ENCODE data around the gene DNMT3A.
A peak's percentile ranks its signal among the peaks of the same experiment; 100 is the strongest.

Gene DNMT3A

GRCh38 chr2:25341753-25342371 lies at the start of gene DNMT3A:
Gene DNMT3A (minus strand): TSS chr2:25341925. CDS start chr2:25313984, 27,941 bp downstream.
- DNase-seq, result peak; percentile 81

- DNase-seq, result no peak
These were observed 47.4 kb upstream of the DNMT3A start for GRCh38 chr2:25389161-25389560.

GRCh38 chr2:25388491-25388890 lies 46.8 kb upstream of the DNMT3A start:
- DNase-seq, result no peak

- DNase-seq, result no peak
These were observed 46.2 kb upstream of the DNMT3A start for GRCh38 chr2:25387876-25388449.

GRCh38 chr2:25386971-25387875 lies 45.5 kb upstream of the DNMT3A start:
- no peak for DNase-seq

GRCh38 chr2:25385910-25386309 lies 44.2 kb upstream of the DNMT3A start:
- DNase-seq, result no peak

GRCh38 chr2:25383806-25384205 lies 42.1 kb upstream of the DNMT3A start:
- peak; percentile 52 for DNase-seq

- no peak for DNase-seq
These were observed 39.8 kb upstream of the DNMT3A start for GRCh38 chr2:25381502-25381901.

GRCh38 chr2:25380586-25381375 lies 39.1 kb upstream of the DNMT3A start:
- no peak for DNase-seq

GRCh38 chr2:25380023-25380422 lies 38.3 kb upstream of the DNMT3A start:
- no peak for DNase-seq

- no peak for DNase-seq
These were observed 37.8 kb upstream of the DNMT3A start for GRCh38 chr2:25379535-25379934.

- DNase-seq, result peak; percentile 59
These were observed 37.2 kb upstream of the DNMT3A start for GRCh38 chr2:25378731-25379490.

GRCh38 chr2:25377822-25378421 lies 36.2 kb upstream of the DNMT3A start:
- DNase-seq, result no peak

GRCh38 chr2:25376750-25377621 lies 35.3 kb upstream of the DNMT3A start:
- DNase-seq, result peak; percentile 97

GRCh38 chr2:25375989-25376545 lies 34.3 kb upstream of the DNMT3A start:
- DNase-seq, result no peak

GRCh38 chr2:25375371-25375988 lies 33.8 kb upstream of the DNMT3A start:
- DNase-seq, result peak; percentile 58

GRCh38 chr2:25374827-25375226 lies 33.1 kb upstream of the DNMT3A start:
- DNase-seq, result peak; percentile 50

GRCh38 chr2:25374411-25374810 lies 32.7 kb upstream of the DNMT3A start:
- DNase-seq, result no peak

GRCh38 chr2:25373269-25373981 lies 31.7 kb upstream of the DNMT3A start:
- DNase-seq, result peak; percentile 55
